Measurements from ENCODE around the gene USH1G. TPM values are rescaled to one million over a fixed set of nuclear protein-coding genes. Genes with fewer than 3 reads are reported as not detected.

The USH1G gene
- total and polyA plus RNA-seq, 8 donors: 0.06 to 0.13 (median 0.12) TPM; not detected in 3

- intact Hi-C loops (cut with DNase I): no loop called here
These were observed 40.6 kb upstream of the USH1G start for GRCh38 chr17:74963656-74964055.

DNA sequence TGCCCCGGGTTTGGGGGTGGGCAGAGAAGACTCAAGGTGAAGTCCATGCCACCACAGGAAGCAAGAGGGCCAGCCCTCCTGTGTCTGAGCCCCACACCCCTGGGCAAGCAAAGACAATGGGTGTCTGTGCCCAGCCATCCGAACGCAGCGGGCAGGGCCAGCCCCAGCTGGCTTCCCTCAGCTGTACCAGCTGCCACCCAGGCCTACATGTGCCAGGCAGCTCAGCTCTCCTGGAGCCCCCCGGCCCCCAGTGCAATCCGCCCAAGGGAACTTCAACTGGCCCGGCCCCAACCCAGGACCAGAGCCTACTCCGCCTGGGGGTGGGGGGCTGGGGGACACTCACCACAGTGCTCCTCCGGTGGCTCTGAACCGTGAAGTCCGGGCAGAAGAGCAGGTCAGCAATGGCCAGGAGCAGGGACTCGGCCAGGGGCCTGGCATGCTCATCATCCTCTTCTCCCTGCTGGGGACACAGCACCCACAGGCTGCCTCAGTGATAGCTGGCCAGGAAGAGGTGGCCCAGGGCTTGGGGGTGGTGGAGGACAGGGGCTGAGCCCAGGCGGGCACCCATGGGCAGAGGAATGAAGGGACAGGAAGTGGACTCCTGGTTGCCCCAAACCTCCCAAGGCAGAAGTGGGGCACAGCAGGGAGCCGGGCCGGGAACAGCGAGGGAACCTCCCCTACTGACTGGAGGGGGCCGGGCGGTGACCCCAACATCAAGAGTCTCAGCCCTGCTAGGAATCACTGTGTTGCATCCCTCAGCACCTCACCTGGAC is 39.8 kb upstream of the USH1G start:
- peak in 1 of 2 donors; percentile 3 for TF ChIP-seq CTCF (IDR thresholded peaks at IDR 0.05)
- peaks cover 0 to 13% of the 10 kb centered on the region in 2 donors for H3K4me1 ChIP-seq
- no peak overlapping the region for H3K4me3 ChIP-seq
- H3K27me3 ChIP-seq: no peaks in the 10 kb centered on the region
- H3K9me3 ChIP-seq: no peaks in the 10 kb centered on the region
- intact Hi-C loops (cut with DNase I): no loop called here
- ATAC-seq: no peak
- no peak overlapping the region for H3K27ac ChIP-seq
- H3K36me3 ChIP-seq: peaks cover 0 to 7% of the 10 kb centered on the region in 2 donors
- DNase-seq: no peak

More at GRCh38 chr17:74963656-74964055, 40.6 kb upstream of the USH1G start:
- Histone ChIP-seq H3K27ac (no peak overlapping the region), H3K4me1 (peaks cover 0 to 13% of the 10 kb centered on the region in 2 donors), H3K36me3 (peaks cover 0 to 7% of the 10 kb centered on the region in 2 donors), H3K27me3 (no peaks in the 10 kb centered on the region), H3K9me3 (no peaks in the 10 kb centered on the region), H3K4me3 (no peak overlapping the region)
- ATAC-seq: no peak
- DNase-seq: no peak
- no peak for TF ChIP-seq CTCF (IDR thresholded peaks at IDR 0.05)

DNA sequence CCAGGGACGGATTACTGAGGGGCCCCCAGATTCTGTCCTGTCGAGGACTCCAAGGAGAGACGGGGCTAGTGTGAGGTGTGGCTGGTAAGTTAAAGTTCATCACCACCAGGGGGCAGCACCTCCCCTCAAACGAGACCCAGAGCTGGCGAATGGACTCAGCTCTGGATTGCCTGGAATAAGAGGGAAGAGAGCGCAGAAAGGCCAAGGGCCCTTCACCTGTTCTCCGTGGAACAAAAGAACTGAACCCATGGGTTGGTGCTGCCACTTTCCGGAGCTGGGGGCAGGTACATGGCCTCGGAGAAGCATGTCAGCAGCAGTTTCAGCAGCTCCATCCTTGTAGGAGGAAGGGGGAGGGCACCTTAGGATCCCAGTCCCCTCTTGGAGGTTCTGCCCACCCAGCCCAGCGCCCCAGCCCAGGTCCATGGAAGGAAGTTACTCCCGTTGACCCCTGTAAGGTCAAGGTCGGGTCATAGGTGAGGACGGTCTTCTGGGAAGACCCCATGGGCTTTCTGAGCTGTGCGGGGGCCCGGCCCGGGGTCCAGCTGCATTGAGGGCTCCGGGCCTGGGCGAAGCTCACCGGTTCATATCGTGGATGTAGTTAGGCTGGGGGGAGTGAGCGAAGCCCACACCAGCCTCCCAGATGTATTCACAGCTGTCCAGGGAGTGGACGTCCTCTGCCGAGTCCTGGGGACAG is 38.7 kb upstream of the USH1G start:
- Histone ChIP-seq H3K27me3 (no peaks in the 10 kb centered on the region), H3K4me1 (peaks cover 0 to 13% of the 10 kb centered on the region in 2 donors), H3K4me3 (no peak overlapping the region), H3K36me3 (peaks cover 0 to 7% of the 10 kb centered on the region in 2 donors), H3K9me3 (no peaks in the 10 kb centered on the region), H3K27ac (no peak overlapping the region)
- intact Hi-C loops (cut with DNase I): no loop called here
- DNase-seq (peak; percentile 77 to 91 (median 86)), ATAC-seq (peak; percentile 88)
- peak; percentile 82 to 89 for TF ChIP-seq CTCF (IDR thresholded peaks at IDR 0.05)

DNA sequence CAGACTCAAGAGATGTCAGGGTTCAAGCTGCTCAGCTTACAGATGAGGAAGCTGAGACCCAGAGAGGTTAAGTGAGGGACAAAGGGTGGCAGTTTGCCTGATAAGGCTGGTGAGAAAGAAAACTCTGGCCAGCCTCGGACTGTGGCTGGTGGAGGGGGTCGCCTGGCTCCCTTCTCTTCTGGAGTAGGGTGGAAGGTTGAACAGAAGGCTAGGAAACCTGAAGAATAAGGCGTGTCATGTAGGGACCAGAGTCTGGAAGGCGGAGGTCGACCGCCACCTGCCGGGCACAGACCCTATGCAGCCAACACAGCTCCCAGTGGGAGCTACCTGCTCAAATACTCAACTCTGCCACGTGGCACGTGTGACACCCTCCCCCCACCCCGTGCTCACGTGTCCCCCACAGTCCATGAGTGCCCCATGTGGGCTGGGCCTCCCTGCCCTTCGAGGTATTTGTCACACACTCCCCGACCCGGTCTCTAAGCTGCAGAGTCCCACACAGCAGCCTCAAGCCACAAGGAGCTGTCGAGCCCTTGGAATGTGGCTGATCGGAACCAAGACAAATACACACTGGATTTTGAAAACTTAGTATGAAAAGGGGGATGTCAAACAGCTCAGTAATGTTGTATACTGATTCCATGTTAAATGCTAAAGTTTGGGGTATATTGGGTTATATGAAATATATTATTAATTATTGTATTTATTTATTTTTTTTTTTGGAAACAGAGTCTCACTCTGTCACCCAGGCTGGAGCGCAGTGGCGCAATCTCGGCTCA is 37.7 kb upstream of the USH1G start:
- H3K9me3 ChIP-seq: peaks cover 0 to 6% of the 10 kb centered on the region in 2 donors

More for the DNA sequence above, 37.7 kb upstream of the USH1G start:
- peak; percentile 72 for ATAC-seq
- peak in 3 of 4 donors; percentile 58 to 80 (median 79) for DNase-seq
- peaks cover 0 to 13% of the 10 kb centered on the region in 2 donors for H3K4me1 ChIP-seq
- no peaks in the 10 kb centered on the region for H3K27me3 ChIP-seq
- H3K36me3 ChIP-seq: peaks cover 0 to 7% of the 10 kb centered on the region in 2 donors
- H3K4me3 ChIP-seq: no peak overlapping the region
- H3K27ac ChIP-seq: no peak overlapping the region
- TF ChIP-seq CTCF (IDR thresholded peaks at IDR 0.05): peak; percentile 22 to 39
- intact Hi-C loops (cut with DNase I): no loop called here

All from left lung (tissue), 10 donors.